Subcutaneous abdominal adipose tissue (tissue), 5 donors: Measurements from ENCODE around the gene PRKCZ.
"Not testable (repeated sequence)": the region's sequence is repeated elsewhere in the genome, so short reads cannot be mapped to it uniquely, and the experiment has no call there.

Source experiments
- H3K27ac ChIP-seq: one replicate; pipeline ENCODE4 v1.7.0; 2013; ENCODE audit warnings: low read depth, mild to moderate bottlenecking, inconsistent platforms, low read length, moderate library complexity
- H3K27me3 ChIP-seq, 5 donors: one replicate each; pipeline ENCODE4 v1.7.0; 2013; ENCODE audit warnings: low read length in 5 of 5, inconsistent platforms in 1 of 5; ENCODE audit not compliant: control insufficient read depth in 5 of 5, insufficient read depth in 4 of 5
- H3K36me3 ChIP-seq, 5 donors: one replicate each; pipeline ENCODE4 v1.7.0; 2013; ENCODE audit warnings: low read length in 5 of 5; ENCODE audit not compliant: control insufficient read depth in 5 of 5, insufficient read depth in 5 of 5
- H3K4me1 ChIP-seq, 5 donors: one replicate each; pipeline ENCODE4 v1.7.0; 2013; ENCODE audit warnings: low read length in 5 of 5, mild to moderate bottlenecking in 3 of 5, moderate library complexity in 1 of 5; ENCODE audit not compliant: control insufficient read depth in 5 of 5, insufficient read depth in 5 of 5
- H3K4me3 ChIP-seq, 5 donors: one replicate each; pipeline ENCODE4 v1.7.0; 2013; ENCODE audit warnings: low read length in 5 of 5, low read depth in 1 of 5
- H3K9ac ChIP-seq, 5 donors: one replicate each; pipeline ENCODE4 v1.7.0; 2013; ENCODE audit warnings: low read length in 5 of 5, mild to moderate bottlenecking in 4 of 5, moderate library complexity in 3 of 5
- H3K9me3 ChIP-seq, 5 donors: one replicate each; pipeline ENCODE4 v1.7.0; 2013; ENCODE audit warnings: low read length in 5 of 5; ENCODE audit not compliant: control insufficient read depth in 5 of 5
- donor health status: healthy.
- donor health status: healthy.
- donor health status: healthy.
- donor health status: healthy.
- donor health status: healthy.

The PRKCZ gene

DNA sequence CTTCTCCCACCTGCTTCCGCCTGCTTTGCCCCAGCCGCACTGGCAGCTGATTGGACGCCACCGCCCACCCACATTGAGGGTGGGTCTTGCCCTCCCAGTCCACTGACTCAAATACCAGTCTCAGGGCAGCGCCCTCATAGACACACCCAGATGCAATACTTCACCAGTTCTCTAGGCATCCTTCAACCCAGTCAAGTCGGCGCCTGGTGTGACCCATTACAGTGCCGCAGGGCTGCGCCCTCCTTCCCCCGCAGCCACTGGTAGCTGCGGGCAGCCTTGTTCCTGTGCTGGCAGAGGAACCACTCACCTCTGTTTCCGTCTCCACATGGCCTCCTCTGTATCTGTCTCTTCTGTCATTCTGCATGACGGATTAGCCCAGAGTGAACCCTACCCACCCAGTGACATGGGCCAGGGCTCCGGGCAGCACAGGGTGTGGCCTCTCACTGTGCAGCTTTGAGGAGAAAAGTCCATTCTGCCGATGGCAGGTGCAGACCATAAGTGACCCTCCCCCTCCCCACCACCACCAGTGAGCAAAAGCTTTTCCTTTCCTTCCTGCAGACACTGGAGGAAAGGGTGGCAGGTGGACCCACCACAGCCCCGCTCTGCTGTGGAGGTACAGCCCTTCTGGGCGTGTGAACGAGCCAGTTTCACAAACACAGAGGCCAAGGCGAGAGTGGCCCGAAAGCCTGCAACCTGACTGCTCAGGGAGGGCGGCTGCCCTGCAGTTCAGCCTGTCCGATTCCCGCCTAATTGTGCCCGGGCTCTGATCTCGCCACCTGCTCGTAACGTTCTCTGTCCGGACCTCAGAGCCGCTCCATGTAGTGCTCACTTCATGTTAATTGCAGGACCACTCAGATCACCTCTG, 87.3 kb downstream of the PRKCZ start:
- Histone ChIP-seq H3K27ac (no peak overlapping the region), H3K4me3 (no peak overlapping the region), H3K4me1 (peaks cover 3 to 12% (median 10%) of the 10 kb centered on the region in 5 donors), H3K27me3 (peaks cover 3 to 7% (median 3%) of the 10 kb centered on the region in 5 donors), H3K36me3 (no peaks in the 10 kb centered on the region), H3K9me3 (no peaks in the 10 kb centered on the region), H3K9ac (no peak overlapping the region)

DNA sequence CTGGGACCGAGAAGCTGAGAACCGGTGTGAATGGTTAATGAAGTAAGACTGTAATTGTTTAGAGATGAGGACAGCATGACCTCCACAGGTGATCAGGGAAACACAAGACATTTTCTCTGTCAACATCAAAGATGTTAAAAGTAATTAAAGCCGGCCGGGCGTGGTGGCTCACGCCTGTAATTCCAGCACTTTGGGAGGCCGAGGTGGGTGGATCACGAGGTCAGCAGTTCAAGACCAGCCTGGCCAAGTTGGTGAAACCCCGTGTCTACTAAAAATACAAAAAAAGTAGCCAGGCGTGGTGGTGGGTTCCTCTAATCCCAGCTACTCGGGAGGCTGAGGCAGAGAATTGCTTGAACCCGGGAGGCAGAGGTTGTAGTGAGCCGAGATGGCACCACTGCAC, 88.9 kb downstream of the PRKCZ start:
- not testable (repeated sequence) for H3K27ac ChIP-seq, H3K9me3 ChIP-seq, H3K9ac ChIP-seq, H3K4me1 ChIP-seq, H3K4me3 ChIP-seq, H3K36me3 ChIP-seq
- peaks cover 3 to 11% (median 6%) of the 10 kb centered on the region in 5 donors for H3K27me3 ChIP-seq

DNA sequence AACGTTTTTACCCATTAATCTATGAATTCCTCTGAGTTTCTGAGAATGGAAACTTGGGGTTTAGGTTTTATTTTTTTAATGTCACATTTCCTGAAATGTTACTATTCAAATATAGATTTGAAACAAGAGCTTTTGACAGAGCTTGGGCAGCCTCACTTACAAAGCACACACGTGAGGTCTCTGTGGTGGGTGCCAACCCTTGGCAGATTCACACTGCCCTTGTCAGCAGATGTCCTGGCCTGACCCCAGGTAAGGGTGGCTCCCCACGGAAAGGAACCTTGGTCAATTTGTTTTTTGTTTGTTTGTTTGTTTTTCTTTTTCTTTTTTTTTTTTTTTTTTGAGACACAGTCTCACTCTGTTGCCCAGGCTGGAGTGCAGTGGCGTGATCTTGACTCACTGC, 90.8 kb downstream of the PRKCZ start:
- H3K4me1 ChIP-seq, result no peaks in the 10 kb centered on the region
- peaks cover 3 to 10% (median 8%) of the 10 kb centered on the region in 5 donors for H3K27me3 ChIP-seq
- no peak overlapping the region for H3K4me3 ChIP-seq
- no peak overlapping the region for H3K9ac ChIP-seq
- no peaks in the 10 kb centered on the region for H3K9me3 ChIP-seq
- H3K36me3 ChIP-seq, result no peaks in the 10 kb centered on the region
- no peak overlapping the region for H3K27ac ChIP-seq

DNA sequence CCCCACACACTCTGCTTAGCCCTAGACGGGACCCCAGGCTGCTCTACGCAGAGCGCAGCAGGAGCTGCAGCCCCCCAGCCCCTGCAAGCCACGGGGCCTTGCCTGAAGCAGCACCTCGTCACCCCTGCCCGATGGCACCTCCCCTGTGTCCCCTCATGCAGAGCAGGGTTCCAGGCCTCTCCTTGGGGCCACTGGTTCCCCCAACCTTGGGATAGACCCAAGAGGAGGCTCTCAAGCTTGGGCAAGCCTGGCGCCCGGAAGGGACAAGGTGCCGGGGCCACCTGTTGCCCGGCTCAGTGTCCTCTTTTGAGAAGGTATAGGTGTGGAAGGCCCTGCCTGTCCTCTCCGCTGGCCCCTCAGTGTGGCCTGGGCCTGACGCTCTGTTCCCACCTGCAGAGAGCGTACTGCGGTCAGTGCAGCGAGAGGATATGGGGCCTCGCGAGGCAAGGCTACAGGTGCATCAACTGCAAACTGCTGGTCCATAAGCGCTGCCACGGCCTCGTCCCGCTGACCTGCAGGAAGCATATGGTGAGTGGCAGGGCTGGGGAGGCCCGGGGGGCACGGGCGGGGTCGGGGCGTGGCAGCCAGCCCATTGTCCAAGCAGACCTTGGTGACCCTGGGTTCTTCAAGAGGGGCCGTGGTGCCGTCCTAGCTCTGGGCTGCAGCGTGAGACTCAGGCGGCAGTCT, 93.7 kb downstream of the PRKCZ start:
- Histone ChIP-seq H3K9ac (no peak overlapping the region), H3K9me3 (no peaks in the 10 kb centered on the region), H3K27ac (no peak overlapping the region), H3K4me1 (peaks cover 0 to 7% (median 5%) of the 10 kb centered on the region in 5 donors), H3K36me3 (no peaks in the 10 kb centered on the region), H3K4me3 (no peak overlapping the region), H3K27me3 (peaks cover 0 to 10% (median 7%) of the 10 kb centered on the region in 5 donors)

DNA sequence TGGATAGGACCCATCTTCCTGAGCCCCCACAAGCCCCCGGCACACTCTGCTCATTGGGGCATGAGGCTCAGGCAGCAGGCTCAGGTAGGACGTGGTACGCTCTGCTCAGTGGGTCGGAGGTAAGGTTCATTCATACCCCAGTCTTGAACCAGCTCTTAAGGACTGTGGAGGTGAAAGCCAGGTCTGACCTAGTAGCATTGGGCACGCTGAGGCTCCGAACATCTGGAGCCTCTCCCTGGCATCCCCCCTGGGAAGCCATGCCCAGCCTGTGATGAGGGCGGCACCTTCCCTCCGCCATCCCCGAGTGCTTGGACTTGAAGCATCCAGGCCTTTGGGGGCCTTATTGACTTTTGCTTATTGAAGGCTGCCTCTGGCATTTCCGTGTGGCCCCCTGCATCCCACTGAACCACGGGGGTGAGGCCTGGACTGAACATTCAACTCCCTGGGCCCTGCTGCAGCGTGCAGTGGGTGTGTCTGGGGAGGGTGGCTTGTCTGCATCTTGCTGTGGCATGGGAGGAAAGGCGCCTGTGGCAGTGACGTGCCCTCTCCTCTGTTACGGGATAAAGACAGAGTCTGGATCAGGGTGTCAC, 94.4 kb downstream of the PRKCZ start:
- Histone ChIP-seq H3K36me3 (no peaks in the 10 kb centered on the region), H3K27ac (no peak overlapping the region), H3K9ac (no peak overlapping the region), H3K27me3 (peaks cover 0 to 14% (median 8%) of the 10 kb centered on the region in 5 donors), H3K4me1 (peaks cover 0 to 9% (median 5%) of the 10 kb centered on the region in 5 donors), H3K9me3 (no peaks in the 10 kb centered on the region), H3K4me3 (no peak overlapping the region)

DNA sequence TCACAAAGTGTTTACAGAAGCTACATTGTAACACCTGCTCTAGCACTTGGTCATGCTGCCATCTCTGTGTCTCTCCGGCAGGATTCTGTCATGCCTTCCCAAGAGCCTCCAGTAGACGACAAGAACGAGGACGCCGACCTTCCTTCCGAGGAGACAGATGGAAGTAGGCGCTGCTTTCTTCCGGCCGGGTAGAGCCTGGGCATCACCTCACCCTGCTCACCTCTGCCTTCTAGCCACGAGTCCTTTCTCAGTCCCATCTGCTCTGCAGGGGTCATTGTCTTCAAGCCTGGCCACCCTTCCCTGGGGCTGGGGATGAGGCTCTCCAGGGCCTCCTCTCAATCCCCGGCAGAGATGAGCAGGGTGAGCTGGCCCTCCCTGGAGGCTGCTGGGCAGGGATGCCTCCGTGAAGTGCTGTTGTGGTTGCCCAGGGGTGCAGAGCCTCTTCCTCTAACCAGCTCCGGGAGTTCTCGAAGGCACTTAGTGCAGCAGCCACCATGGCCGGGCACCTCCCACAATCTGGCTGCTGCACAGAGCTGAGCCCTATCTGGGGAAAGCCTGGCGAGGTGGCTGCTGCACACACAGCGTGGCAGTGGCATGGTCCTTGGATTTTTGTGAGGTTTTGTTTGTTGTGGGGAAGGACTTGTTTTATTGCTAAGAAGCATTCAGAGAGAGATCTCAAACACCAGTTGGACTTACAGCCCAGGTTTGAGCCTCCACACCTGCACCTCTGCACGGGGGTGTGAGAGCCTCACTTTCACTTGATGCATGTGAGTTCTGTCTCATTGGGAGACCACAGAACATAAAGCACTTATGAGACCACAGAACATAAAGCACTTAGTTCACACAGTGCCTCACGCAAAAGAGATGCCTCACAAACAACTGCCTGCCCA, 96.0 kb downstream of the PRKCZ start:
- Histone ChIP-seq H3K36me3 (no peaks in the 10 kb centered on the region), H3K9me3 (no peaks in the 10 kb centered on the region), H3K27me3 (peaks cover 0 to 14% (median 11%) of the 10 kb centered on the region in 5 donors), H3K4me1 (peaks cover 0 to 9% (median 5%) of the 10 kb centered on the region in 5 donors), H3K27ac (no peak overlapping the region), H3K9ac (no peak overlapping the region), H3K4me3 (no peak overlapping the region)

DNA sequence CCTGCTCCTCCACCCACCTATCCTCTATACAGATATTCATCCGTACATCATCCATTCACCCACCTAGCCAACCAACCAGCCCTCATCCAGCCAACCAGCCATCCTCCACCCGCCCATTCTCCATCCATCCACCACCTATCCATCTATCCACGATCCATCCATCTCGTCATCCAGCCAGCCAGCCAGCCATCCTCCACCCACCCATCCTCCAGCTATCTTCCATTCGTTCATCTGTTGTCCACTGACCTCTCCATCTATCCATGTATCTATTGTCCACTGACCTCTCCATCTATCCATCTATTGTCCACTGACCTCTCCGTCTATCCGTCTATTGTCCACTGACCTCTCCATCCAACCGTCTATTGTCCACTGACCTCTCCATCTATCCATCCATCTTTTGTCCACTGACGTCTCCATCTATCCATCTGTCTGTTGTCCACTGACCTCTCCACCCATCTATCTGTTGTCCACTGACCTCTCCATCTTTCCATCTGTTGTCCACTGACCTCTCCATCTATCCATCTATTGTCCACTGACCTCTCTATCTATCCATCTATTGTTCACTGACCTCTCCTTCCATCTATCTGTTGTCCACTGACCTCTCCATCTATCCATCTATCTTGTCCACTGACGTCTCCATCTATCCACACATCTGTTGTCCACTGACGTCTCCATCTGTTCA, 96.8 kb downstream of the PRKCZ start:
- H3K27me3 ChIP-seq, result peaks cover 0 to 14% (median 11%) of the 10 kb centered on the region in 5 donors
- peaks cover 0 to 9% (median 5%) of the 10 kb centered on the region in 5 donors for H3K4me1 ChIP-seq
- no peak overlapping the region for H3K4me3 ChIP-seq
- no peak overlapping the region for H3K9ac ChIP-seq
- H3K9me3 ChIP-seq, result no peaks in the 10 kb centered on the region
- no peaks in the 10 kb centered on the region for H3K36me3 ChIP-seq
- no peak overlapping the region for H3K27ac ChIP-seq

DNA sequence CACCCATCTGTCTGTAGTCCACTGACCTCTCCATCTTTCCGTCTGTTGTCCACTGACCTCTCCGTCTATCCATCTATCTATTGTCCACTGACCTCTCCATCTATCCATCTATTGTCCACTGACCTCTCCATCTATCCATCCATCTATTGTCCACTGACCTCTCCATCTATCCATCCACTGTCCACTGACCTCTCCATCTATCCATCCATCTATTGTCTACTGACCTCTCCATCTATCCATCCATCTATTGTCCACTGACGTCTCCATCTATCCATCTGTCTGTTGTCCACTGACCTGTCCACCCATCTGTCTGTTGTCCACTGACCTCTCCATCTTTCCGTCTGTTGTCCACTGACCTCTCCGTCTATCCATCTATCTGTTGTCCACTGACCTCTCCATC, 97.7 kb downstream of the PRKCZ start:
- not testable (repeated sequence) for H3K4me1 ChIP-seq, H3K4me3 ChIP-seq, H3K9ac ChIP-seq, H3K9me3 ChIP-seq, H3K27ac ChIP-seq, H3K36me3 ChIP-seq
- peaks cover 0 to 17% (median 5%) of the 10 kb centered on the region in 5 donors for H3K27me3 ChIP-seq

DNA sequence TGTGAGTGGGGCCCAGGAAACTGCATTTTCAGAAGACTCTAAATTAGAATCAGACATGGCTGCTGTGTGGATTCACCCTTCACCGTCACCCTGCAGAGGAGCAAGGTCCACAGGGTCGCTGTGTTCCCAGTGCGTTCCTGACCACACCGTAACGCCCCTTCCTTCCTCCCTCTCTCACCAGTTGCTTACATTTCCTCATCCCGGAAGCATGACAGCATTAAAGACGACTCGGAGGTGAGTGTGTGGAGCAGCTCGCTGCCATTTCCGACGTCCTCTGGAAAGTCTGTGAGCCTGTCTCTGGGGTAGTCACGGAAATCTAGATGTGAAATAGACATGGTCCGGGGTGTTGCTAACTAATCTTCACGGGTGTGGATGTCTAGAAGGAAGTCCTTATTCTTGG, 98.5 kb downstream of the PRKCZ start:
- no peak overlapping the region for H3K4me3 ChIP-seq
- H3K9ac ChIP-seq, result no peak overlapping the region
- H3K9me3 ChIP-seq, result no peaks in the 10 kb centered on the region
- H3K27me3 ChIP-seq, result peaks cover 0 to 18% (median 5%) of the 10 kb centered on the region in 5 donors
- peaks cover 0 to 9% (median 5%) of the 10 kb centered on the region in 5 donors for H3K4me1 ChIP-seq
- H3K27ac ChIP-seq, result no peak overlapping the region
- H3K36me3 ChIP-seq, result no peaks in the 10 kb centered on the region
